ENCODE data around the gene SYT1. TPM values are rescaled to one million over a fixed set of nuclear protein-coding genes. Genes with fewer than 3 reads are reported as not detected.

SYT1 gene
- total RNA-seq, 1 donor: not detected

DNA sequence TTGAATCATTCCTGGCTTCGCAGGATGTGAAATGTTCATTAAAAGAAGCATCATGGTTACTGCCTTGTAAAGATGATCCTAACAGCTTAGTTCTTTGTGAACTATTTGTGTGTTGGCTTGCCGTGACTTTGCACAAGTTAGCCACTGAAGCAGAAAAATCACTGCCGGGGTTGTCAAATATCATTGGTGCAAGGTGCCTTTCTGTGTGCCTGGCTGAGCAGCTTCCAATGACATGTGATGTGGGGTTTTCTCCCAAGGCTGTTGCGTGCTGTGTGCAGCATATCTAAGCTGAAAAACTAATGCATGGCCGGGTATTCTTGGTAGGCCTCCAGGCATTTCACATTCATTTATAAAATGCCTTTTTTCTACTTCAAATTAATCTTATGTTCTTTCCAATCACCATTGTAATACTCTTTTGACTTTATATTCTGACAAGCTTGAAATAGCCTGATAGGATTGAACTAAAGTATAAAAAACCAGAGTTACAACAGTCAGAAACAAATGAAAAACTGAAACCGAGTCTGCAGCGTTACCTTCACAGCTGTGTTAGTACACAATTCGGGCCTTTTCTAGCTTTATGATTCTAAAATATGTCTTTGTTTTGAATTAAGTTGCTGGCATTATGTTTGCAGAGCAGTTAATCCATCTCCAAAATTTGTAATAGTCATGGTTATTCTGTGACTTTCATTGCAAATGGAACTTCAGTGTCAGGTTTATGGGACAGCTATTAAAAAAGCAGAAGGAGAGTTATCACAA lies 222.1 kb downstream of the SYT1 start:
- no peaks in the 10 kb centered on the region for H3K4me1 ChIP-seq (ENCODE audit: insufficient read depth, low read length)
- no peaks in the 10 kb centered on the region for H3K79me2 ChIP-seq (ENCODE audit: insufficient read depth, low read length)
- no peak overlapping the region for H3K4me3 ChIP-seq (ENCODE audit: insufficient read depth, low read length)
- no peak overlapping the region for H2AFZ ChIP-seq (ENCODE audit: low read length)
- H4K20me1 ChIP-seq (ENCODE audit: insufficient read depth, low read length): no peaks in the 10 kb centered on the region
- no peak overlapping the region for H3K27ac ChIP-seq (ENCODE audit: low read depth, low read length)
- no peak overlapping the region for H3K4me2 ChIP-seq (ENCODE audit: insufficient read depth, low read length)
- DNase-seq (ENCODE audit: insufficient read length, low spot score, missing footprints): no peak
- no peaks in the 10 kb centered on the region for H3K9me3 ChIP-seq (ENCODE audit: low read depth, low read length)
- no peaks in the 10 kb centered on the region for H3K27me3 ChIP-seq (ENCODE audit: insufficient read depth, low read length)
- H3K36me3 ChIP-seq (ENCODE audit: insufficient read depth, low read length): no peaks in the 10 kb centered on the region
- TF ChIP-seq CTCF (IDR thresholded peaks at IDR 0.05; ENCODE audit: extremely low read depth, low read depth, low read length): no peak

DNA sequence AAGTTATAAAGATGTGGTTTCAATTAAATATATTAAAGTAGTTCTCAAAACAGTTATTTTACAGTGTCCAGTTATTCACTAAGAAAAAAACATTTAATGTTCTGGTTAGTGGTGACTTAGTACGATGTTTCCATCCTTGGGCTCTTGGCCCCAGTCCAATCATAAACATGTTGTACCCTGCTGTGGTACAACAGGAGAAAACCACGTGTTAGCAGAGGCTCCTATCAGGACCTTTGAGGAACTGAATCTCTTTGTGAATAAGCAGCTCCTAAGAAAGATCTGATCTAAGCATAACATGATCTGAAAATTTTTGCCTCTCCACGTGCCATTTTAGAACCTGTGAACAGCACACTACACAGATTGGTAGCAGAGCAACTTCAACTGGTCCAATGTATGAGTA lies 234.0 kb downstream of the SYT1 start:
- no peak for TF ChIP-seq CTCF (IDR thresholded peaks at IDR 0.05; ENCODE audit: extremely low read depth, low read depth, low read length)
- Histone ChIP-seq H3K4me2 (ENCODE audit: insufficient read depth, low read length) (no peak overlapping the region), H2AFZ (ENCODE audit: low read length) (no peak overlapping the region), H3K27ac (ENCODE audit: low read depth, low read length) (no peak overlapping the region), H3K27me3 (ENCODE audit: insufficient read depth, low read length) (no peaks in the 10 kb centered on the region), H3K9me3 (ENCODE audit: low read depth, low read length) (no peaks in the 10 kb centered on the region), H3K4me1 (ENCODE audit: insufficient read depth, low read length) (no peaks in the 10 kb centered on the region), H4K20me1 (ENCODE audit: insufficient read depth, low read length) (no peaks in the 10 kb centered on the region), H3K4me3 (ENCODE audit: insufficient read depth, low read length) (no peak overlapping the region), H3K36me3 (ENCODE audit: insufficient read depth, low read length) (no peaks in the 10 kb centered on the region), H3K79me2 (ENCODE audit: insufficient read depth, low read length) (no peaks in the 10 kb centered on the region)
- no peak for DNase-seq (ENCODE audit: insufficient read length, low spot score, missing footprints)

DNA sequence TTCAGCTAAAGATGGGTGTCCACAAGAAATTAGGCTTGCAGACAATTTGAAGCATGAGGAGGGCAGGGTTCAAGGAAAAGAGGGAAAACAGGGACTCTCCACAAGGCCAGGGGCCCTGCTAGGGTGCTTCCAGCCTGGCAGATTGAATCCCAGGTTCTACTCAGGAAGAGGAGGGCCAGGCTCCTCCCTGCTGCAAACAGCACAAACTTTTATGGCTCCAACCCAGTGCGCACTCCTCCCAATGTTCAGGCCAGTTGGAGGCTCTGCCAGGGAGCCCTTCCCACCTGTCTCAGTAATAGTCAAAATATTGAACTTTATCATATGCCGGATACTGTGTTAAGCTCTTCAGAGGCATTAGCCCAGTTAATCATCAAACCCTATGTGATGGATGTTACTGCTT lies 244.4 kb downstream of the SYT1 start:
- H3K36me3 ChIP-seq (ENCODE audit: insufficient read depth, low read length): no peaks in the 10 kb centered on the region
- H3K4me3 ChIP-seq (ENCODE audit: insufficient read depth, low read length): no peak overlapping the region
- TF ChIP-seq CTCF (IDR thresholded peaks at IDR 0.05; ENCODE audit: extremely low read depth, low read depth, low read length): no peak
- no peaks in the 10 kb centered on the region for H4K20me1 ChIP-seq (ENCODE audit: insufficient read depth, low read length)
- H3K4me2 ChIP-seq (ENCODE audit: insufficient read depth, low read length): no peak overlapping the region
- no peak for DNase-seq (ENCODE audit: insufficient read length, low spot score, missing footprints)
- no peak overlapping the region for H2AFZ ChIP-seq (ENCODE audit: low read length)
- no peaks in the 10 kb centered on the region for H3K9me3 ChIP-seq (ENCODE audit: low read depth, low read length)
- H3K4me1 ChIP-seq (ENCODE audit: insufficient read depth, low read length): no peaks in the 10 kb centered on the region
- no peaks in the 10 kb centered on the region for H3K27me3 ChIP-seq (ENCODE audit: insufficient read depth, low read length)
- H3K79me2 ChIP-seq (ENCODE audit: insufficient read depth, low read length): no peaks in the 10 kb centered on the region
- no peak overlapping the region for H3K27ac ChIP-seq (ENCODE audit: low read depth, low read length)

- Histone ChIP-seq H3K79me2 (ENCODE audit: insufficient read depth, low read length) (no peaks in the 10 kb centered on the region), H3K27ac (ENCODE audit: low read depth, low read length) (no peak overlapping the region), H3K36me3 (ENCODE audit: insufficient read depth, low read length) (no peaks in the 10 kb centered on the region), H3K4me1 (ENCODE audit: insufficient read depth, low read length) (no peaks in the 10 kb centered on the region), H4K20me1 (ENCODE audit: insufficient read depth, low read length) (no peaks in the 10 kb centered on the region), H3K9me3 (ENCODE audit: low read depth, low read length) (no peaks in the 10 kb centered on the region), H3K4me2 (ENCODE audit: insufficient read depth, low read length) (no peak overlapping the region), H3K27me3 (ENCODE audit: insufficient read depth, low read length) (no peaks in the 10 kb centered on the region), H3K4me3 (ENCODE audit: insufficient read depth, low read length) (no peak overlapping the region), H2AFZ (ENCODE audit: low read length) (no peak overlapping the region)
- no peak for DNase-seq (ENCODE audit: insufficient read length, low spot score, missing footprints)
- no peak for TF ChIP-seq CTCF (IDR thresholded peaks at IDR 0.05; ENCODE audit: extremely low read depth, low read depth, low read length)
These were observed 250.3 kb downstream of the SYT1 start for GRCh38 chr12:79114896-79115295.

All from osteoblast (primary cell).